Panc1 (cell line): ENCODE results near the gene C21orf91. TPM values are rescaled to one million over a fixed set of nuclear protein-coding genes. Genes with fewer than 3 reads are reported as not detected.

Experiments
- ATAC-seq: fragments of 200-7000 bp; cut with Tn5 transposase; 2 replicates; pipeline ENCODE4 v1.9.1; 2020; ENCODE audit warnings: mild to moderate bottlenecking, moderate library complexity
- BruUV-seq: library from RNA; stranded (reverse); fragments of 400-500 nt; replicated peaks from 2 replicates; lab custom pipeline; 2021; lab: Mats Ljungman, UMichigan
- CTCF ChIA-PET: fragments of 300-600 bp; sonication (Branson Sonifier 250); formaldehyde crosslinking; loops from one replicate; lab custom pipeline; 2022; ENCODE audit warnings: antibody characterized with exemption; lab: Charles Lee
- POLR2A ChIA-PET: fragments of 300-600 bp; sonication (Branson Sonifier 250); formaldehyde crosslinking; loops from one replicate; lab custom pipeline; 2022; ENCODE audit warnings: antibody characterized with exemption; lab: Charles Lee
- DNase-seq: peaks from one replicate; pipeline ENCODE4 v3.0.0-alpha.2; 2010; ENCODE audit warnings: low read depth, low spot score
- H3K27ac ChIP-seq: 2 replicates; pipeline ENCODE4 v1.5.1; 2011; ENCODE audit warnings: mild to moderate bottlenecking, low read length, inconsistent platforms
- H3K27me3 ChIP-seq: fragments of 200-500 bp; sonication (Bioruptor generic); 2 replicates; pipeline ENCODE4 v1.6.0; 2014; ENCODE audit warnings: low read length, inconsistent platforms; ENCODE audit not compliant: control insufficient read depth, insufficient read depth
- H3K36me3 ChIP-seq: fragments of 200-500 bp; sonication (Bioruptor generic); 2 replicates; pipeline ENCODE4 v1.5.1; 2014; ENCODE audit warnings: inconsistent platforms, mild to moderate bottlenecking, low read length, moderate library complexity; ENCODE audit not compliant: control insufficient read depth, insufficient read depth
- H3K4me1 ChIP-seq: 2 replicates; pipeline ENCODE4 v1.5.1; 2011; ENCODE audit warnings: inconsistent platforms, mild to moderate bottlenecking, low read length, moderate library complexity; ENCODE audit not compliant: control insufficient read depth, insufficient read depth
- H3K4me3 ChIP-seq, 2 experiments: 2 replicates each; pipeline ENCODE4 v1.5.1; 2011 to 2012; ENCODE audit warnings: low read depth in 2 of 2, low read length in 2 of 2, mild to moderate bottlenecking in 2 of 2, inconsistent platforms in 1 of 2, moderate library complexity in 1 of 2
- H3K9me3 ChIP-seq: fragments of 200-500 bp; sonication (Bioruptor generic); 2 replicates; pipeline ENCODE4 v1.5.1; 2014; ENCODE audit warnings: low read depth, mild to moderate bottlenecking, inconsistent platforms, low read length, moderate library complexity; ENCODE audit not compliant: control insufficient read depth, insufficient read depth
- POLR2AphosphoS5 ChIP-seq: IDR thresholded peaks from 2 replicates; pipeline ENCODE4 v1.6.1; 2012; ENCODE audit warnings: mild to moderate bottlenecking, low read depth, low read length, moderate library complexity
- REST ChIP-seq, 2 experiments: IDR thresholded peaks; 2 replicates each; pipeline ENCODE4 v1.6.1; 2011 to 2012; ENCODE audit warnings: low read depth in 2 of 2, control low read depth in 1 of 2, low read length in 1 of 2, mild to moderate bottlenecking in 1 of 2, moderate library complexity in 1 of 2; ENCODE audit not compliant: insufficient read depth in 1 of 2
- SIN3A ChIP-seq: IDR thresholded peaks from 2 replicates; pipeline ENCODE4 v1.6.1; 2012; ENCODE audit warnings: low read depth, mild to moderate bottlenecking, low read length, moderate library complexity, borderline replicate concordance; ENCODE audit not compliant: insufficient read depth
- TCF7L2 ChIP-seq: IDR thresholded peaks from 2 replicates; pipeline ENCODE4 v1.6.1; 2011; ENCODE audit warnings: mild to moderate bottlenecking, low read depth, low read length, inconsistent platforms
- in situ Hi-C: cut with HindIII; loops from 2 replicates; pipeline ENCODE4 v1.10.0; 2016; ENCODE audit warnings: low sequenced_read_pairs, low pct_unique_long_range_greater_than_20kb
- intact Hi-C: fragments of 100-400 bp; cut with micrococcal nuclease; formaldehyde crosslinking; loops from one replicate; pipeline ENCODE4 v1.10.0; 2022; ENCODE audit not compliant: unreplicated experiment
- total RNA-seq: library from RNA; stranded (reverse); gene quantifications from one replicate; pipeline ENCODE4 v1.2.1, GENCODE V29; 2021; ENCODE audit not compliant: unreplicated experiment
- TF ChIP-seq, protein P1 (sequence below): fragments of 450-650 bp; IDR thresholded peaks from 2 replicates; pipeline ENCODE4 v1.5.1; 2017; ENCODE audit warnings: mild to moderate bottlenecking

The C21orf91 gene
- total RNA-seq, 1 experiment from 2014 or later = 13.3 TPM

DNA sequence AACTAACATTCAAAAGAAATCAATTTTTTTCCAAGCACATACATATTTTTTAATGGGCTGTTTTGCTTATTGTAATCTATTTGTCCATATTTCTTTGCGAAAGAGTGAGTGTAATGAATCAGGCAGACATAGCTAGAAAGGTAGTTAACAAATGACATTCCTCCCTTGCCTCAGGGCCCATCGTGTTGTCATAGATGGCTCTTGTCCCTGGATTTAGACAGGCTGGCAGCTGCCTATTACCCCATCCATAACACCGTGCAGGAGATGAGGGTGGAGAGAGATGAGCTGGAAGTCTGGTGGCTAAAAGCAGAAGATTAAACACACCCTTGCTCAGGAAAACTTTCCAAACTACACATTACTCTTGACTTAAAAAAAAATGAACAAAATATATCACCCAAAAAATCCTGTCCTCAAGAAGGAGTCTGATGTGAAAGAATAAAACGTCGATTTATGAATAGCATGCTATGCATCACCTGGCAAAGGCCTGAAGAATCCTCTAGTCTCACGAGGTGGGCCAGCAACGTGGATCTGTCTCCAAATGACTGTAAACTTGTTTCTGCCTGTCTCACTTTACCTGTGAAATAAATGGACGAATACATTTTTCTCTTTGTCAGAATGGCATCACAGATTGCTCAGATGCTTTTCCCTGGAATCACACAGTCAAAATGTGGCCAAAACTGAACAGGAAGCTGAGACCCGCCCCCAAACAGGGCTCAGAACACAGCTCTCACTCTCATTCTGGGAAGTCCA lies 55.7 kb downstream of the C21orf91 start:
- no TSS peak for BruUV-seq
- intact Hi-C loops = no loop called here

GRCh38 chr21:17759511-17760178 lies 59.5 kb downstream of the C21orf91 start:
- Histone ChIP-seq H3K27ac (no peak overlapping the region), H3K4me3 (no peak overlapping the region), H3K9me3 (no peaks in the 10 kb centered on the region), H3K4me1 (no peaks in the 10 kb centered on the region), H3K27me3 (no peaks in the 10 kb centered on the region), H3K36me3 (no peaks in the 10 kb centered on the region)
- in situ Hi-C loops = no loop called here
- intact Hi-C loops = no loop called here
- POLR2A ChIA-PET = no interaction called here
- CTCF ChIA-PET = no interaction called here
- DNase-seq = no peak
- no peak for ATAC-seq
- TF ChIP-seq, protein P1, sequence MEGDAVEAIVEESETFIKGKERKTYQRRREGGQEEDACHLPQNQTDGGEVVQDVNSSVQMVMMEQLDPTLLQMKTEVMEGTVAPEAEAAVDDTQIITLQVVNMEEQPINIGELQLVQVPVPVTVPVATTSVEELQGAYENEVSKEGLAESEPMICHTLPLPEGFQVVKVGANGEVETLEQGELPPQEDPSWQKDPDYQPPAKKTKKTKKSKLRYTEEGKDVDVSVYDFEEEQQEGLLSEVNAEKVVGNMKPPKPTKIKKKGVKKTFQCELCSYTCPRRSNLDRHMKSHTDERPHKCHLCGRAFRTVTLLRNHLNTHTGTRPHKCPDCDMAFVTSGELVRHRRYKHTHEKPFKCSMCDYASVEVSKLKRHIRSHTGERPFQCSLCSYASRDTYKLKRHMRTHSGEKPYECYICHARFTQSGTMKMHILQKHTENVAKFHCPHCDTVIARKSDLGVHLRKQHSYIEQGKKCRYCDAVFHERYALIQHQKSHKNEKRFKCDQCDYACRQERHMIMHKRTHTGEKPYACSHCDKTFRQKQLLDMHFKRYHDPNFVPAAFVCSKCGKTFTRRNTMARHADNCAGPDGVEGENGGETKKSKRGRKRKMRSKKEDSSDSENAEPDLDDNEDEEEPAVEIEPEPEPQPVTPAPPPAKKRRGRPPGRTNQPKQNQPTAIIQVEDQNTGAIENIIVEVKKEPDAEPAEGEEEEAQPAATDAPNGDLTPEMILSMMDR = no peak
- TF ChIP-seq POLR2AphosphoS5 (no peak), SIN3A (no peak), TCF7L2 (no peak), REST (IDR thresholded peaks at IDR 0.05; ENCODE audit: insufficient read depth in 1 of 2, low read depth in 2 of 2, low read length in 1 of 2) (no peak)
- no TSS peak for BruUV-seq

More for the DNA sequence above, 55.7 kb downstream of the C21orf91 start:
- no peaks in the 10 kb centered on the region for H3K36me3 ChIP-seq
- ChIA-PET CTCF (no interaction called here), POLR2A (no interaction called here)
- TF ChIP-seq POLR2AphosphoS5 = no peak
- no peak for TF ChIP-seq SIN3A
- TF ChIP-seq TCF7L2 = no peak
- TF ChIP-seq, protein P1 = no peak
- TF ChIP-seq REST (IDR thresholded peaks at IDR 0.05; ENCODE audit: insufficient read depth in 1 of 2, low read depth in 2 of 2, low read length in 1 of 2) = no peak
- no peaks in the 10 kb centered on the region for H3K27me3 ChIP-seq
- no peak overlapping the region for H3K4me3 ChIP-seq
- no peak overlapping the region for H3K27ac ChIP-seq
- no peak for ATAC-seq
- no peaks in the 10 kb centered on the region for H3K9me3 ChIP-seq
- in situ Hi-C loops = no loop called here
- DNase-seq = no peak
- H3K4me1 ChIP-seq = no peaks in the 10 kb centered on the region
